ENCODE results near the gene PFKFB4.

DNA sequence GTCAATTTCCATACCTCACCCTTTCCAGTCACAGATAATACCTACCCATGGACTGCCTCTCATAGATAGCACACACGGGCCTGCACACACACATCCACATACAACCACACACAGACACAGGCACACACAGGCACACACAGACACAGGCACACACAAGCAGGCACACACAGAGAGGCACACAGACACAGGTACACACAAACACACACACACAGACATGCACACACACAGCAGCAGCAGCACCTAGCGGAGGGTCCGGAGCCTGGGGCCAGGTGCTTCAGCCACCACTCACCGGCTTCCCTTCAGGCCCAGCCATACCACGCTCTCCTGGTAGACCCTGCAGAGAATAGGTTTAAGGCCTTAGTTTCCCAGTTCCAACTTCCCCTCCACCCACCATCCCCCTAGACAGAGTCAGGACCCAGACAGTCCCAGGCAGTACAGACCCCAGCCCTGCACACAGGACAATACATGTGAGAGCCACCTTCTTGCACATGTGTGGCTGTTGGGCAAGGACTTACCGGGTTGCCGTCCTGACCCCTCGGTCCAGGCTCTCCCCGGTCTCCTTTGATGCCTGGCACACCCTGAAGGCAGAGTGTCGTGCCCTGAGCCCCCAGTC lies 17.5 kb upstream of the PFKFB4 start:
- TF ChIP-seq CTCF (IDR thresholded peaks at IDR 0.05) (no peak), POLR2A (IDR thresholded peaks at IDR 0.05) (no peak), EP300 (IDR thresholded peaks at IDR 0.05) (no peak), POLR2AphosphoS5 (IDR thresholded peaks at IDR 0.05) (no peak)

All from sigmoid colon (tissue), 4 donors.